GM18907 (cell line): ENCODE data around the gene ARSA.
A peak's percentile ranks its signal among the peaks of the same experiment; 100 is the strongest.
"Not testable (repeated sequence)": the region's sequence is repeated elsewhere in the genome, so short reads cannot be mapped to it uniquely, and the experiment has no call there.

Experiments used
- ATAC-seq: cut with Tn5 transposase; IDR thresholded peaks from one replicate; pipeline ENCODE4 v1.9.1; 2021; ENCODE audit warnings: mild to moderate bottlenecking, moderate library complexity; ENCODE audit not compliant: unreplicated experiment

The ARSA gene

GRCh38 chr22:50627642-50628542, at the start of gene ARSA:
TSS of gene ARSA (minus strand) at chr22:50628152. CDS start at chr22:50627779, 373 bp downstream.
- ATAC-seq = peak; percentile 72

DNA sequence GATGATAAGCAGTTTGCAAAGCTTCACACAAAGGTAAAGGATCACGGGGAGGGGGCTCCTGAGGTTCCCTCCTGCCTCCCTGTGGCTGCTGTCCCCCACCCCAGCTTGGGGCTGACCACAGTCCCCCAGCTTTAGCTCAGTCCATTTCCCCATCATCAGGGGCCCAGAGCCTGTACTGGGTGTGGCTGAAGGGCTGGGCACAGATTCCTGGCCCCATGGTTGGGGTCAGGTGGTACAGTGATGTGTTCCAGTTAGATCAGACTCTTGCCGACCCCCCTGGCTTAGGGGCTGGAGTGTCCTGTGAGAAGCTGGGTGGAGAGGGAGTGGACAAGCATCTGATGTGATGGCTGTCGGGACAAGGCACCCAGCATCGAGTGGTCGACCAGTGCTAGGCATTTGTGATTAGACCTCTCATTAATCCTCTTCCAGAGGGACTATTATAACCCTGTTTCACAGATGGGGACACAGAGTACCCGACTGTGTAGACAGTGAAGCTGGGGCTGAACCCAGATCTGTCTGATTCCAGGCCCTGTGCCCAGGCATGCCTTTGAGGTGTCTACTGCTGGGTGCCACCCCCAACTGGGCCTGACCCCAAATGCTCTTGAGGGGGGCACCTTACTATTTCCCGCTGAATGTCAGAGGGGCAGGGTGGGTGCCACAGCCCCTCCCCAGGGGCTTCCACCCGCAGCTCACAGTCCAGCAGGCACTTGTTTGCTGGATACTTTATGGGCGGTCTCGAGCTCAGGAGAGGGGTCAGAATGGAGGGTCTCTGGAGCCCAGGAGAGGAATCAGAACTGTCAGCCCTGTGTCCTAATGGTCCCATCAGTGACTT, 48.9 kb upstream of the ARSA start:
- no peak for ATAC-seq

GRCh38 chr22:50676180-50676636, 48.3 kb upstream of the ARSA start:
- no peak for ATAC-seq

GRCh38 chr22:50675553-50676179, 47.7 kb upstream of the ARSA start:
- ATAC-seq = no peak

- no peak for ATAC-seq
Observed at GRCh38 chr22:50674606-50675552, 46.9 kb upstream of the ARSA start.

DNA sequence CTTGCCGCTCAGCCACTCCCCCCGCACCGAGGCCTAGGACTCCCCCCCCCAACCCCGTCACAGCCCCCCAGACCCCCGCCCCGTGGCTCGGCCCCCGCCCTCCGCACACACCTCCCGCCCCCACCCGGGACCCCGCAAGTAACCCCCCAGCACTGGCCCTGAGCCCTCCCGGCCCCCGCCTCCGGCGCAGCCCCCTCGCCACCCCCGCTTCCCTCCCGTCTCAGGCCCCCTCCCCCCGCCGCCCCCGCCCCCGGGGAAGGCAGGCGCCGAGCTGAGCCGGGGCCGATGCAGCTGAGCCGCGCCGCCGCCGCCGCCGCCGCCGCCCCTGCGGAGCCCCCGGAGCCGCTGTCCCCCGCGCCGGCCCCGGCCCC, 46.2 kb upstream of the ARSA start:
- no peak for ATAC-seq

- no peak for ATAC-seq
Observed at GRCh38 chr22:50673231-50674129, 45.5 kb upstream of the ARSA start.

- no peak for ATAC-seq
Observed at GRCh38 chr22:50672471-50673230, 44.7 kb upstream of the ARSA start, which contains the start of gene SHANK3. TSS of gene SHANK3 (plus strand) at chr22:50672823.

DNA sequence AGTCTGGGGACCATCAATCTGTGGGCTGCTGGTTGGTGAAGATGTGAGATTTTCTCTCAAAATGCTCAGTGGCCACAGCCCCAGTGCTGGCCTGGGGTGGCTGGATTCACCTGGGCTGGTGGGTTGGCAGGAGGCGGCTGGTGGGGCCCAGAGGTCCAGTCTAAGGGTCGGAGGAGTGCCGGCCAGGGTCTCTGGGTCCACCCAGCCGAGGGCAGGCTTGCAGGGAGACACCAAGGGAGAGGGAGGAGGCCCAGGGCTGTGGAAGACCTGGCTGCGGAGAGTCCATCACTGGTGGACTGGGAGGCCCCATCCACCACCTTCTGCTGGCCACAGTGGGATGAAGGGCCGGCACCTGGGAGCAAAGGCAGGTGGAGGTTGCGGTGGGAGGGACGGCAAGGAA, 44.1 kb upstream of the ARSA start:
- no peak for ATAC-seq

GRCh38 chr22:50671641-50672040, 43.7 kb upstream of the ARSA start:
- ATAC-seq = no peak

- ATAC-seq = no peak
Observed at GRCh38 chr22:50670914-50671538, 43.1 kb upstream of the ARSA start.

- ATAC-seq = no peak
Observed at GRCh38 chr22:50670513-50670912, 42.6 kb upstream of the ARSA start.

- no peak for ATAC-seq
Observed at GRCh38 chr22:50665738-50666137, 37.8 kb upstream of the ARSA start.

GRCh38 chr22:50665212-50665611, 37.3 kb upstream of the ARSA start:
- ATAC-seq = no peak

DNA sequence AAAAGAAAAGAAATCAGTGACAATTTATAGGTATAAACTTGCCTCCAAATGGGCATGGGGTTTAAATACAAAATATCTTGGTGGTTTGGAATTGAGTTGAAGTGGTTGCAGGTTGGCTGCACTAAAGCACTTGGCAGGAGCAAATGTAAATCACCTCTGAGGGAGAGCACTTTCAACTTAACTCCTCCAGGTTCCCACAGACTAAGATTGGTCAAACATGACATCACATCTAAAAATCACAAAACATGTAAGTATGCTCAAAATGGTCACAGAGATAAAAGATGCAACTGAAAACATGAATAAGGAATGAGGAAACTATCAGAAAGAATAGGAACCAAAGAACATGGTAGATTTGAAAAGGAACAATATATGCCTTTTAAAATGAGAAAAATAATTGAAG, 32.4 kb upstream of the ARSA start:
- no peak for ATAC-seq

DNA sequence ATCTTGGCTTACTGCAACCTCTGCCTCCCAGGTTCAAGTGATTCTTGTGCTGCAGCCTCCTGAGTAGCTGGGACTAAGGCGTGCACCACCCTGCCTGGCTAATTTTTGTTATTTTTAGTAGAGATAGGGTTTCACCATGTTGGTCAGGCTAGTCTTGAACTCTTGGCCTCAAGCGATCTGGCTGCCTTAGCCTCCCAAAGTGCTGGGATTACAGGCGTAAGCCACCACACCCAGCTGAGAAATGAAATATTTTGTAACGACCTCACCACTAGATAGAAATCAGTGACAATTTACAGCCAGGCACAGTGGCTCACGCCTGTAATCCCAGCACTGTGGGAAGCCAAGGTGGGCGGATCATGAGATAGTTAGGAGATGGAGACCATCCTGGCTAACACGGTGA, 31.8 kb upstream of the ARSA start:
- ATAC-seq = not testable (repeated sequence)

DNA sequence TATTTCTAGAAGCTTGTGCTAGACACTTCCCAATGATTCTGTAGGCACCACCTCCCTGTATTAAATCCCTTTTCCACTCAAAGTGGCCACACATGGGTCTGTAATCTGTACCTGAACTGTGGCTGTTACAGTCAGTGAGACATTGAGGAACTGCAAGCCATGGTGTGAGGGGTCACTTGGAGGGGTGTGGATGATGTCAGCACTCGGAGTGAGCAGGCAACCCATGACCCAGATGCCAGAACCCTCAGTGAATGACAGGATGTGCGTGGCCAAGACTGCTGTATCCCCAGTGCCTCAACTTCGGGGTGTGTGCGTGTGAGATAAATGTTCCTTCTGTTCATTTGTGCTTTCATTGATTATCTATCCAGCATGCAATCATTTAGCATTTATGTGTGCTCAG, 30.0 kb upstream of the ARSA start:
- no peak for ATAC-seq
